ENCODE data around the gene CKS1B.
"Not testable (repeated sequence)": the region's sequence is repeated elsewhere in the genome, so short reads cannot be mapped to it uniquely, and the experiment has no call there.

The CKS1B gene

DNA sequence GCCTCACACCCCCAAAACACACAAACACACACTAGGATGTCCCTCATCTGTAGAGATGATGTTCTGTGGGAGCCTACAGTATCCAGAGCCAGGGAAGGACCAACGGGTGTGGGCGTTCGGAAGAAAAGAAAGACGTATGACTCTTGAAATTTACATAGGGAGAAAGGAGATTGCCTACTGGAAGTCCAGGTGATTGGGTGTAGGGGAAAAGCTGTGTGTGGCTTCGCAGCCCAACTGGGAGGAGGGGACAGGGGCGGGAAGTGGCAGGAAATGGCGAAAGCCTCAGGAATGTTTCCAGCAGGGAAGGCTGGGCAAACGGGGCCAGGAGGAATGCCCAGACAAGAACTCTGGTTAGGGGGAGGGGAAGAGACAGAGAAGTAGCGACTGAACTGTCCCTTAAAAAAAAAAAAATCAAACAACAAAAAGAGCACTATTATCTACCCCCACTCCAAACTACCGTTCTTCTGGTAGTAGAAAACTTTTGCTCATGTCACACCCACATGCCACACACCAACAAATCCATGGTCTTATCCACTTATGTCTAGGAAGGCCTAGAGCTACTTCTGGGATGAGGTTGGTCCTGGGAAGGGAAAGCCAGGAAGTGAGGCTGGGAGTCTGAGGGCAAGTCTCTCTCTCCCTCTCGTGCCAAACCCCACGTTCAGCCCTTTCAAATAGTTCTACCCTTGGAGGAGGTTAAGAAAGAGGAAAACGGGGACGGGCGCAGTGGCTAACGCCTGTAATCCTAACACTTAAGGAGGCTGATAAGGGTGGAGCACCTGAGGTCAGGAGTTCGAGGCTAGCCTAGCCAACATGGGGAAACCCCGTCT is 1.8 kb upstream of the CKS1B start:
- H3K9ac ChIP-seq (ENCODE audit: insufficient read length), result peak overlapping the region; percentile 43
- DNase-seq (ENCODE audit: low read depth, low spot score), result no peak

DNA sequence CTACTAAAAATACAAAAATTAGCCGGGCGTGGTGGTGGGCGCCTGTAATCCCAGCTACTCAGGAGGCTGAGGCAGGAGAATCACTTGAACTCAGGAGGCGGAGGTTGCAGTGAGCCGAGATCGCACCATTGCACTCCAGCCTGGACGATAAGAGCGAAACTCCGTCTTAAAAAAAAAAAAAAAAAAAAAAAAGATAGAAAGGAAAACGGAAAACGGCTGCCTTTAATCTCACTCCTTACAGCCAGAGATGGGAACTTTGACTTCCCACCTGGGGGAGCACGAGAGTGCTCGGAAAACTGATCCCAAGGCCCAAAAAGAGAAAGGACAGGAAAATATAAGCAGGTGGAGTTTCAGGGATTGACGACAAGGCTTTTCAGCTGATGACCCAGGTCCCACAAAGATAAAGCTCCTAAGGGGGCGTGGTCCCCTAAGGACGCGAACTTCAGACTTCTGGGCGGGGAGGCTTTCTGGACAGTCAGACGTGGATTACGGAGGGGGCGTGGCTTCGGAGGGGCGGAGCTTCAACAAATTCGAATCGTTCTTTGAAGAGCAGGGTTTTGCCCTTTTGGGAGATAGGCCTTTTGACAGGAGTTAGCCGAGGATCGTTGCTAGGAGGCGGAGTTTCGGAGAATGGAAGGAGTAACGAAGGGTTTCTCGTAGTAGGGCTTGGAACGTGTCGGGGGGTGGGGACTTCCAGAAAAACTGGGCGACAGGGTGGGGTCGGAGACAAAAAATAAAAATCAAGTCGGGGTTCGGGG is 958 bp upstream of the CKS1B start:
- H3K4me3 ChIP-seq, result peak overlapping the region; percentile 97
- H3K36me3 ChIP-seq (ENCODE audit: insufficient read depth, low read length), result peaks cover 21% of the 10 kb centered on the region
- H3K27ac ChIP-seq, result peak overlapping the region; percentile 99
- no peaks in the 10 kb centered on the region for H3K9me3 ChIP-seq (ENCODE audit: low read depth, low read length)
- DNase-seq (ENCODE audit: low read depth, low spot score), result peak; percentile 81
- TF ChIP-seq POLR2AphosphoS5 (IDR thresholded peaks at IDR 0.05; ENCODE audit: borderline replicate concordance, low read depth, low read length), result peak; percentile 75
- TF ChIP-seq EZH2 (IDR thresholded peaks at IDR 0.05), result no peak
- peak overlapping the region; percentile 95 for H3K9ac ChIP-seq (ENCODE audit: insufficient read length)

More for the DNA sequence above, 1.8 kb upstream of the CKS1B start:
- no peaks in the 10 kb centered on the region for H3K9me3 ChIP-seq (ENCODE audit: low read depth, low read length)
- H3K4me3 ChIP-seq, result peak overlapping the region; percentile 97
- peaks cover 20% of the 10 kb centered on the region for H3K36me3 ChIP-seq (ENCODE audit: insufficient read depth, low read length)
- H3K27ac ChIP-seq, result peak overlapping the region; percentile 99
- TF ChIP-seq EZH2 (IDR thresholded peaks at IDR 0.05) (no peak), FOXP2 (optimal IDR thresholded peaks at IDR 0.05; ENCODE audit: control extremely low read depth, extremely low read length, insufficient read depth) (no peak), POLR2AphosphoS5 (IDR thresholded peaks at IDR 0.05; ENCODE audit: borderline replicate concordance, low read depth, low read length) (no peak)

DNA sequence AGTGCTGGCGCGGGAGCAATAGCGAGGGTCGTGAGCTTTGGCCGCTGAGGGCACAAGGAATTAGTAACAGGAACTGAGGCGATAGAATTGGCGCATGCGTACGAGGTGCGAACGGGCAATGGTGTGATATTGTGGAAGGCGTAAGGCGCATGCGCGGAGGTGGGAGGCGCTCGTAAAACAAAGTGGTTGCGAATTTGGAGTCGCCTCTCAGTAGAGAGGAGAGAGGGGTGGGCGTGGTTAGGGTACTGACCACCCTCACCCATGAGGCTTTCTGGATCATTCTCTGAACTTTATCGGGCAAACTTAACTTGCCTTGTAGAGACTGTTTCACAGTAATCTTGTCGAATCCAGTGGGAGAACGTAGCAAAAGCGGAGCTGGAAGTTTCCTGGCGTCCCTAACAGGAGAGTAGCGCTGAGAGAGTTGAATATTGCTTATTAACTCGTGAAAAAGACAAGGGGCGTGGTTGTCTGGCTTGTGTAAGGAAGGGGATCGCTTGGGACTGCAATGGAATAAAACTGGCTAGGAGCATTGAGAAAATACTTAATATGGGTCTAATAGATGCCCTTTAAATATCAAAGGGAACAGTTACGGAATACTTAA is 427 bp downstream of the CKS1B start:
- Histone ChIP-seq H3K36me3 (ENCODE audit: insufficient read depth, low read length) (peaks cover 30% of the 10 kb centered on the region), H3K27ac (peak overlapping the region; percentile 95), H3K9me3 (ENCODE audit: low read depth, low read length) (no peaks in the 10 kb centered on the region), H3K9ac (ENCODE audit: insufficient read length) (peak overlapping the region; percentile 91), H3K4me3 (peak overlapping the region; percentile 97)
- peak; percentile 80 for TF ChIP-seq POLR2AphosphoS5 (IDR thresholded peaks at IDR 0.05; ENCODE audit: borderline replicate concordance, low read depth, low read length)
- TF ChIP-seq FOXP2 (optimal IDR thresholded peaks at IDR 0.05; ENCODE audit: control extremely low read depth, extremely low read length, insufficient read depth), result no peak
- TF ChIP-seq EZH2 (IDR thresholded peaks at IDR 0.05), result no peak
- DNase-seq (ENCODE audit: low read depth, low spot score), result peak; percentile 92

DNA sequence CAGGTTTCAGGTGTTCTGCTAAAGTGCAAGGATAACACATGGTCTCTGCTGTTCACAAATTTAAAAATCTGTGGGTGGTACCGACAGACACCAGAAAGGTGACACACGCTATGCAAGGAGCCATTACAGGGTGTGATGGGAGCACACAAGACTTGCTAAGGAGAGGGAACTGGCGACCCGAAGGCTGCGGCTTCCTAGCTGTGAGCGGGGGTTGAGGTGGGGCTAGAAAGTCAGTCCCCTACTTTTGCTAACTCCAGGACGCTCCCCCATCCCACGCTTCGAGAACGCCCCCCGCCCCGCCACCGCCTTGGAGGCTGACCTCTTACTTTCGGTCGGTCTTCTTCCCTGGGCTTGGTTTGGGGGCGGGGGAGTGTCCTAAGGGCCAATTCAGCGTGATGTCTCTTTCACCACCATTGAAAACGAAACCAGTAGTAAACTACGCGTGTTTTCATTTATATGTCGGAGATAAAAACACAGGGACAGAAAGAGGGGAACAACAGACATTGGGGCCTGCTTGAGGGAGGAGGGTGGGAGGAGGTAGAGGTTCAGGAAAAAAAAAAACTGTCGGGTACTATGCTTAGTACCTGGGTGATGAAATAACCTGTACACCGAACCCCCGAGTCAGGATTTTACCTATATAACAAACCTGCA is 1.1 kb downstream of the CKS1B start:
- no peak for TF ChIP-seq EZH2 (IDR thresholded peaks at IDR 0.05)
- Histone ChIP-seq H3K4me3 (peak overlapping the region; percentile 97), H3K9ac (ENCODE audit: insufficient read length) (peak overlapping the region; percentile 91), H3K36me3 (ENCODE audit: insufficient read depth, low read length) (peaks cover 35% of the 10 kb centered on the region), H3K27ac (peak overlapping the region; percentile 95), H3K9me3 (ENCODE audit: low read depth, low read length) (no peaks in the 10 kb centered on the region)
- no peak for DNase-seq (ENCODE audit: low read depth, low spot score)

DNA sequence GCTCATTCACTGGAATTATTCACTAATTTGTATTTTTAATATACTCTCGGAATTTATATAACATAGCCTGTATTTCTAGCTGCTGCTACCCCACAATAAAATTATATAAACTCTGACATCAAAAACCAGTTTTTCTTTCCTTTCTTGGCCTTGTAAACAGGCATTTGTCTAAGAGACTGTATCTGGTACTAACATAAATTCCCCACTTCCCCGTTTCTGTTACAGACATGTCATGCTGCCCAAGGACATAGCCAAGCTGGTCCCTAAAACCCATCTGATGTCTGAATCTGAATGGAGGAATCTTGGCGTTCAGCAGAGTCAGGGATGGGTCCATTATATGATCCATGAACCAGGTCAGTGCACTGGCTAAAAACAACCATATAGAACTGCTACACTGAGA is 3.3 kb downstream of the CKS1B start:
- peaks cover 45% of the 10 kb centered on the region for H3K36me3 ChIP-seq (ENCODE audit: insufficient read depth, low read length)
- not testable (repeated sequence) for H3K9me3 ChIP-seq (ENCODE audit: low read depth, low read length); H3K4me3 ChIP-seq; DNase-seq (ENCODE audit: low read depth, low spot score)
- H3K27ac ChIP-seq, result peak overlapping the region; percentile 45
- H3K9ac ChIP-seq (ENCODE audit: insufficient read length), result peak overlapping the region; percentile 31

DNA sequence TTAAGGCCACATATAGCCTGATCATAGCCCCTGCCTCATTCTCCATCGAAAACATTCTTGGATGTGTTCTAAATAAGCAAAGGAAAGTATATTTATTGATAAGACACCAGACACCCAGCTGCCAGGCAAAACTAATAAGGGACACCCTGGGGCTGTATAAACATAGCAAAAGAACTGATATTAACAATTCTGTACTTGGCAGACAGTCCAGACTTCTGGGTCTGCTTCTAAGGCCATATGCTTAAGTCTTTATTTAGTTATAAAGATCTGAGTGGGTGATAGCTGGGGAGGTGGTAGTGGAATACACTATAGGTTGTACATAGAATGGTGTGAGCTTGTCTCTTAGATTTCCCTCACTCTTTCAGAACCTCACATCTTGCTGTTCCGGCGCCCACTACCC is 3.9 kb downstream of the CKS1B start:
- no peak for DNase-seq (ENCODE audit: low read depth, low spot score)
- Histone ChIP-seq H3K27ac (0 out of 2 replicates have a peak overlapping the region, but pooled peaks have one; percentile 1), H3K36me3 (ENCODE audit: insufficient read depth, low read length) (peaks cover 45% of the 10 kb centered on the region), H3K9ac (ENCODE audit: insufficient read length) (no peak overlapping the region), H3K4me3 (no peak overlapping the region), H3K9me3 (ENCODE audit: low read depth, low read length) (no peaks in the 10 kb centered on the region)
- TF ChIP-seq POLR2AphosphoS5 (IDR thresholded peaks at IDR 0.05; ENCODE audit: borderline replicate concordance, low read depth, low read length) (no peak), EZH2 (IDR thresholded peaks at IDR 0.05) (no peak), FOXP2 (optimal IDR thresholded peaks at IDR 0.05; ENCODE audit: control extremely low read depth, extremely low read length, insufficient read depth) (no peak)

DNA sequence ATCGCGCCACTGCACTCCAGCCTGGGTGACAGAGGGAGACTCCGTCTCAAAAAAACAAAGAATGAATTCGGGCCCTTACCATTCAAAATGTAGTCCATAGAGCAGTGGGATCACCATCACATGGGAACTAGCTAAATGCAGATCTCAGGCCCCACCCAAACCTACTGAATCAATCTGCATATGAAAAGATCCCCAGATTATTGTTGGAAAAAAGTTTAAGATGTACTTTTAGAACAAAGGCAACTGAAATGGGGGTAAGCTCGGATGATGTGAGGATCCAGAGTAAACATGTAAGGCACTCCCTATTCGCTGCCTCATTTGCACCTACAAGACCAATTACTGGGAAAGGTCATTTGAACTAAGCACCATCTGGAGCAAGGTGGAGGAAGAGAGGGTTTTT is 7.9 kb downstream of the CKS1B start:
- peaks cover 45% of the 10 kb centered on the region for H3K36me3 ChIP-seq (ENCODE audit: insufficient read depth, low read length)
- DNase-seq (ENCODE audit: low read depth, low spot score), result no peak
- peak overlapping the region; percentile 90 for H3K27ac ChIP-seq
- H3K9ac ChIP-seq (ENCODE audit: insufficient read length), result peak overlapping the region; percentile 92
- H3K4me3 ChIP-seq, result peak overlapping the region; percentile 84
- TF ChIP-seq EZH2 (IDR thresholded peaks at IDR 0.05) (no peak), FOXP2 (optimal IDR thresholded peaks at IDR 0.05; ENCODE audit: control extremely low read depth, extremely low read length, insufficient read depth) (no peak), POLR2AphosphoS5 (IDR thresholded peaks at IDR 0.05; ENCODE audit: borderline replicate concordance, low read depth, low read length) (no peak)
- H3K9me3 ChIP-seq (ENCODE audit: low read depth, low read length), result no peaks in the 10 kb centered on the region
